Ectodermal cell (in vitro differentiated cells): ENCODE results near the gene MRPS34.

Experiments
- H3K27ac ChIP-seq: 2 replicates; pipeline ENCODE4 v1.7.0; 2013; ENCODE audit warnings: mild to moderate bottlenecking, low read depth, low read length; ENCODE audit not compliant: insufficient read depth, poor library complexity, severe bottlenecking
- H3K27me3 ChIP-seq: 2 replicates; pipeline ENCODE4 v1.7.0; 2013; ENCODE audit warnings: mild to moderate bottlenecking, low read length; ENCODE audit not compliant: insufficient read depth, control insufficient read depth, poor library complexity, severe bottlenecking
- H3K36me3 ChIP-seq: one replicate; pipeline ENCODE4 v1.7.0; 2013; ENCODE audit warnings: low read length; ENCODE audit not compliant: control insufficient read depth, insufficient read depth
- H3K4me1 ChIP-seq: one replicate; pipeline ENCODE4 v1.7.0; 2013; ENCODE audit warnings: low read length; ENCODE audit not compliant: control insufficient read depth, insufficient read depth
- H3K4me3 ChIP-seq: 2 replicates; pipeline ENCODE4 v1.7.0; 2013; ENCODE audit warnings: low read depth, low read length, control low read depth; ENCODE audit not compliant: insufficient read depth
- H3K9me3 ChIP-seq: 2 replicates; pipeline ENCODE4 v1.7.0; 2013; ENCODE audit warnings: mild to moderate bottlenecking, low read length, moderate library complexity; ENCODE audit not compliant: control insufficient read depth
- WGBS, 2 experiments: methylation state at CpG; one replicate each; pipeline ENCODE4 v1.1.7; 2013; ENCODE audit warnings: missing lambda C conversion rate in 2 of 2; 5-methylcytosine and 5-hydroxymethylcytosine counted together

The MRPS34 gene

GRCh38 chr16:1727651-1728624, 45.0 kb downstream of the MRPS34 start:
- 95% methylated on average over 37 of the region's 37 CpGs for WGBS, 2 experiments
- peaks cover 5% of the 10 kb centered on the region for H3K36me3 ChIP-seq
- H3K27ac ChIP-seq, result no peak overlapping the region
- no peak overlapping the region for H3K4me3 ChIP-seq
- no peaks in the 10 kb centered on the region for H3K27me3 ChIP-seq
- H3K9me3 ChIP-seq, result no peaks in the 10 kb centered on the region
- H3K4me1 ChIP-seq, result no peaks in the 10 kb centered on the region

DNA sequence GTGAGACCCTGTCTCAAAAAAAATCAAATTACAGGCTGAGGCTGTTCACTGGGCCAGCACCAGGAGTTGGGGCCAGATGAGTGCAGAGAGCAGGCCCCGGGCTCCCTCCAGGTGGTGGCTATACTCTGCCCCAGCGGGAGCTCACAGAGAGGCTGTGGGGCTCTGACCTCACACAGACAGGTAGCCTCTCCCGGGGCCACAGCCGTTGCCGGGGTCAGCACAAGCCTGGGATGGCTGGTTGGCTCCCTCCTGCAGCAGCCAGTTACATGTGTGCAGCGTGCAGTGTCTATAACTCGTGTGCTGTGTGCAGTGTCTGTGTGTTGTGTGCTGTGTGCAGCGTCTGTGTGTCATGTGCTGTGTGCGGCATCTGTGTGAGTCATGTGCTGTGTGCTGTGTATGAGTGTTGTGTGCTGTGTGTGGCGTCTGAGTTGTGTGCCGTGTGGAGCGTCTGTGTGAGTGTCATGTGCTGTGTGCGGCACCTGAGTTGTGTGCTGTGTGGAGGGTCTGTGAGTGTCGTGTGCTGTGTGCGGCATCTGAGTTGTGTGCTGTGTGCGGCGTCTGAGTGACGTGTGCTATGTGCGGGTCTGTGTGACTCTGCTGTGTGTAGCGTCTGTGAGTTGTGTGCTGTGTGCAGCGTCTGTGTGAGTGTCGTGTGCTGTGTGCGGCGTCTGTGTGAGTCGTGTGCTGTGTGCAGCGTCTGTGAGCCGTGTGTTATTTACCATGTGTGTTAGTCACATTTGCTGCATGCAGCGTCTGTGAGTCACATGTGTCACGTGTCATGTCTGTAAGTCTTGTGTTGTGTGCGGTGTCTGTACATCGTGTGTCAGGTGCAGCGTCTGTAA, 46.1 kb downstream of the MRPS34 start:
- Histone ChIP-seq H3K4me3 (no peak overlapping the region), H3K27me3 (no peaks in the 10 kb centered on the region), H3K36me3 (peaks cover 5% of the 10 kb centered on the region), H3K27ac (no peak overlapping the region), H3K4me1 (no peaks in the 10 kb centered on the region), H3K9me3 (no peaks in the 10 kb centered on the region)
- WGBS, 2 experiments, result 94 to 97% methylated on average over 32 of the region's 32 CpGs

- no peak overlapping the region for H3K27ac ChIP-seq
- no peak overlapping the region for H3K4me3 ChIP-seq
- H3K9me3 ChIP-seq, result no peaks in the 10 kb centered on the region
- peaks cover 5% of the 10 kb centered on the region for H3K36me3 ChIP-seq
- H3K27me3 ChIP-seq, result no peaks in the 10 kb centered on the region
- WGBS, 2 experiments, result 96% methylated on average over 12 of the region's 12 CpGs
- H3K4me1 ChIP-seq, result no peaks in the 10 kb centered on the region
Observed at GRCh38 chr16:1724491-1724890, 48.4 kb downstream of the MRPS34 start.

DNA sequence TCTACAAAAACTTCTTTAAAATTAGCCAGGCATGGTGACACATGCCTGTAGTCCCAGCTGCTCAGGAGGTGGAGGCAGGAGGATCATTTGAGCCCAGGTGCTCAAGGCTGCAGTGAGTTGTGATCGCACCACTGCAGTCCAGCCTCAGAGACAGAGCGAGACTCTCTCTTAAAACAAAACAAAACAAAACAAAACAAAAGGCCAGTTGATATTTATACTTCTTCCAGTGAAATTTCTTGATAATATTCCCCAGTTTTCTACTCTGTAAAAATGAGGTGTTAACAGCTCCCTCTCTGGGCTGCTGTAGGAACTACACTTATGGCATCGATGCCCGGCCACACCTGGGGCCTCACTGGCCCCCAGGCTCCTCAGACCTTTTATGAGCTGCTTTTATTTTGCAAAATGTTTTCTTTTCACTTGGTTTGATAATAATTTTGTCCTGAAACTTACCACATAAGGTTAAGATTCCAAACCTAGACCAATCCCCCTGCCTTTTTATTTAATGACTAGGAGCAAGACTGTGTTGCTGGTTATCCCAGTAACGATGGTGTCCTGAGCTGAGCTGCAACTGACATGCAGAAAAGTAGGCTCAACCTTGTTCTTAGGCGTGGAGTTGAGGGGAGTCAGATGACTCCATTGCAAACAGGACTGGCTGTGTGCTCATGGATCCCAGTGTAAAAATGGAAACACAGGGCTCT, 49.3 kb downstream of the MRPS34 start:
- 60 to 71% methylated on average over 6 of the region's 6 CpGs for WGBS, 2 experiments
- H3K27ac ChIP-seq, result no peak overlapping the region

More for the DNA sequence above, 49.3 kb downstream of the MRPS34 start:
- Histone ChIP-seq H3K4me3 (no peak overlapping the region), H3K36me3 (no peaks in the 10 kb centered on the region), H3K4me1 (no peaks in the 10 kb centered on the region), H3K9me3 (no peaks in the 10 kb centered on the region), H3K27me3 (no peaks in the 10 kb centered on the region)
